ENCODE results near the gene EVC.

EVC gene

DNA sequence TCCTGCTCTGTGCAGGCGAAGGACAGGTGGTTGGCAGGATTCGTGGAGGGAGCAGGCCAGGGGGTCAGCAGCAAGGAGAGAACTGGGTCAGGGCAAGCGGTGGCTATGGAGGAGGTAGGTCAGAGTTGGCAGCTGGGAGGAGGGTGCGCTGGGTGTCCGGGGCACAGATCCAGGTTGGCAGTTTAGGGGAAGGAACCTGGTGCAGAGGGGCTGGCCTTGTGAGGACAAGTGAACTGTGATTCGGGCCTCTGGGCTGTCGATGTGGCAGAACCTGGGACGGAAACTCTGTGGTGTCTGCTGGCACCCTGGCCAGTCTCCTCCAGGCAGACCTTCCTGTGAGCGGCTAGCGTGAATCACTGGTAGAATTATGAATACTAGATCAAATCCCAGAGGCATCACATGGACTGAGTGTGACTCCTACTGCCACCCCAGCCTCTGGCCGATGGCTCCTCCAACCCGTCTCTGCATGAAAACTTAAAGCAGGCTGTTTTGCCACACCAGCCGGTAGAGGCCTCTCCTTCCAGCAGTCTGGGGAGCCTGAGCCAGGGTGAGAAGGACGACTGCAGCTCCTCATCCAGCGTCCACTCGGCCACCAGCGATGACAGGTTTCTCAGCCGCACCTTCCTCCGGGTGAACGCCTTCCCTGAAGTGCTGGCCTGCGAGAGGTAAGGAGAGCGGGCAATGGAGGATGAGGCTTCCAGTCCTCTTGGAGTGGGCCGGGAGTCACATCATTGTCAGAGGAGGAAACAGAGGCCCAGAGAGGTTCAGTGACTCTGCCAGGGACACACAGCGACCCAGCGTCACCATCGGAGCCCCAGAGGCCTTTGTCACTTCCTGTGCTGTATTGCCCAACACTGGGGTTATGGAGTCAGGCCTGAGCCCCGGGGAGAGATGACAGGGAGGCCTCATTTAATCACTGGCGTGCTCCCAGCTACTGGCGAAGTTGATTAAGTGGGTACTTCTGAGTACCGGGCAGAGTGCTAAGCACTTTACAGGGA, 20.3 kb downstream of the EVC start:
- DNase-seq (ENCODE audit: low read depth): no peak

DNA sequence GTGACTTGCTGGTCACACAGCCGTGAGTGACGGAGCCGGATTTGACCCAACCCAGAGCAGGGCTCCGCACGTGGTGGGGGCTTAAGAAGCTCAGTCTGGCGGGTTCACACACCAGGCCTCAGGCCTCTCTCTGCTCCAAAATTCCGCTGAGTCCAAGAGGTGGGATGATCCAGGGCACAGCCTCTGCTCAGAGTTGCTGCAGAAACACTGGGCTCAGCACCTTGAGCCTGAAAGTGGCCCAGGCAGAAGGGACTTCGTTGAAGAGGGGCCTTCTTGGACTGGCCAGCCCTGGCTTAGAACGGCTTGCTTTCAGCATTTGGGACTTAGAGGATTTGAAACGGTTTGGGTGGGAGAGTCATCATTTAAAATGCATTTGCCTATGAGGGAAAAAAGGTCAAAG, 21.2 kb downstream of the EVC start:
- no peak for DNase-seq (ENCODE audit: low read depth)

DNA sequence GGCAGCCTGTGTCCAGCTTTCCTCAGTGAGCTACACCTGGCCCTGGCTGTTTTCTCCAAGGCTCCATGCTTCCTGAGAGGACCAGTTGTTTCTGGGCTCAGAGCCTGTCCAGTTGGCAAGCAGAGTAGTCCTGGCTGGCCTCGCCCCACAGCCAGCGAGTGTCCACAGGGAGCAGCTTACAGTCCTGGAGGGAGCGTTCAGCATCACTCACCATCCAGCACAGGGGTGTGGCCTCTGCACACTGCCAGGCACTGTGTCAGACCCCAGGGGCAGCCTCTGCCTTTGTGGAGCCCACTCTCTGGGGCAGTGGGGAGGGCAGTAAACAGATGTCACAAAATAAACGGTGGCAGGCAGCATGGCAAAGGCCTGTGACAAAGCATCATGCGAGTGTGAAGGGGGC, 23.9 kb downstream of the EVC start:
- no peak for DNase-seq (ENCODE audit: low read depth)

DNA sequence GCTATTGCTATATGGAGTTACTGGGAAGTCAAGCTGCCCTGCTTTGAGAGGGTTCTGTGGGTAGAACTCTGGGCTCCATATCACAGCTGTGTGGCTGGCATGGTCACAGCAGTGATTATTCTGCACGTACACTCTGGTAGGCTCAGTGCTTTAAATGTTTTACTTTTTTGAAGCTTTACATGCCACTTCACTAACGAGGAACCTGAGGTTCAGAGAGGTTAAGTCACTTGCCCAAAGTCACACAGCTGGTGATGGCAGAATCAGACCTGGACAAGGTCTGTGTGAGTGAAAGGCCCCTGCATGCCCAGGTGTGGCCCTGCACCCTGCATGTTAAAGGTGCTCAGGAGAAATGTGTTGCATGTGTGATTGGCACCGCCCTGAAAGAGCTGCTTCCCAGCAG, 24.5 kb downstream of the EVC start:
- no peak for DNase-seq (ENCODE audit: low read depth)

DNA sequence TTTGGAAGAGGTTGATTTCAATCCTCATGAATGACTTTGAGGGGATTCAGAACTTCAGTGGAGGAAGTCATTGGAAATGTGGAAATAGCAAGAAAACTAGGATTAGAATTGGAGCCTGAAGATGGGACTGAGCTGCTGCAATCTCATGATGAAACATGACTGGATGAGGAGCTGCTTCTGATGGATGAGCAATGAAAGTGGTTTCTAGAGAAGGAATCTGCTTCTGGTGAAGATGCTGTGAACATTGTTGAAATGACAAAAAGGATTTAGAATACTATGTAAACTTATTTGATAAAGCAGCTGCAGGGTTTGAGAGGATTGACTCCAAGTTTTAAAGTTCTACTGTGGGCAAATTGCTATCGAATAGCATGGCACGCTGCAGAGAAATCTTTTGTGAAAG, 27.1 kb downstream of the EVC start:
- no peak for DNase-seq (ENCODE audit: low read depth)

DNA sequence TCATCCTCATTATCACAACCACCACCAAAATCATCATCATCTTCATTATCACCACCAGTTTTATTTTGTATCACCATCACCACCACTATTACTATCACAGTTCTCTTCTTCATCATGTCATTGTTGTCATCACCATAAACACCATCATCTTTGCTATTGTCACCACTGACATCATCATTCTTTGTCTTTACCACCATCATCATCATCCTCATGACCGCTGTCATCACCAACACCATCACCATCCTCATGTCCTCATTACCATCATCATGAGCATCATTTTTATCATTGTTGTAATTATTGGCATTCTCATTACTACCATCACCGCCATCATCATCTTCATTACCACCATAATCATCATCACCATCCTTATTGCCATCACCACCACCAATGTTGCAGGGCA, 31.4 kb downstream of the EVC start:
- no peak for DNase-seq (ENCODE audit: low read depth)

DNA sequence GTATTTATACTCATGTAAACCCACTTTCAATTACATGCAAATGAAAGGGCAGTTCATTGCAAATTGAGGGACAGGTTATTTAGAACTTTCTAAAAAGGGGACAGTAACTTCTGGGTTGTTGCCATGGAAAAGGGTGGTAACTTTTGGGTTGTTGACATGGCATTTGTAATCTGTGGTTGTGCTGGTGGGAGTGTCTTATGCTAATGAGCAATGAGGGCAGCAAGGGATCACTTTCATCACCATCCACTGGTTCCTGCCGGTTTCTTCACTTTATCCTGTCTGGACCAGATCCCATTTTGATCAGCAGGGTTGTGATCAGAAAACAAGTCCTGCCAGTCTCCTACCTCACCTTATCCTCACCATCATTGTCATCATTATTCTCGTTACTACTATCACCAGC, 32.0 kb downstream of the EVC start:
- DNase-seq (ENCODE audit: low read depth): no peak

GRCh38 chr4:5746250-5746649, 35.2 kb downstream of the EVC start:
- no peak for DNase-seq (ENCODE audit: low read depth)

- DNase-seq (ENCODE audit: low read depth): no peak
Observed at GRCh38 chr4:5746829-5747737, 36.1 kb downstream of the EVC start.

DNA sequence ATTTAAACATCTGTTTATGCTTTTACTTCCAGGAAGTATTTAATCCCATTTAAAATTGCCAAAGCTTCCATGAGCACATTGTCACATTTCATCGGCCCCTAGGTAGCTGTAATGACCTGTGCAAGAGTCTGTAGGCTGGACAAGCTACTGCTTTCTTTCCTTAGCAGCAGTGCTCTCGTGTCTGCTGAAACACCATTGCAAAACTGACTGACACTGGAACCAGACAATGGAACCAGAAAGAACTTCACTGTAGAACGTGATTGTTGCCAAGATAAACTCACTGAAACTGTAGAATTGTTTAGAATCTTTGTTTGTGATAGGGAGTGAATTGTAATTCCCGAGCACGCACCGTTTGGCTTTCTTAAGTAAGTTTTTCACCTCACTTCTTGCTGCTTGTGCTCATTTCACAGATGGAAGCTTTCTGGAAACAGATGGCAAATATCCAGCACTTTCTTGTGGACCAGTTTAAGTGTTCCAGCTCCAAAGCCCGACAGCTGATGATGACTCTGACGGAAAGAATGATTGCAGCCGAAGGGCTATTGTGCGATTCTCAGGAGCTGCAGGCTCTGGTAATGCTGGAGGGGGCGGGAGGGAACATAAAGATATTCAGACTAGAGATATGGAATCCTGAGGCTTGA, 36.9 kb downstream of the EVC start:
- no peak for DNase-seq (ENCODE audit: low read depth)

DNA sequence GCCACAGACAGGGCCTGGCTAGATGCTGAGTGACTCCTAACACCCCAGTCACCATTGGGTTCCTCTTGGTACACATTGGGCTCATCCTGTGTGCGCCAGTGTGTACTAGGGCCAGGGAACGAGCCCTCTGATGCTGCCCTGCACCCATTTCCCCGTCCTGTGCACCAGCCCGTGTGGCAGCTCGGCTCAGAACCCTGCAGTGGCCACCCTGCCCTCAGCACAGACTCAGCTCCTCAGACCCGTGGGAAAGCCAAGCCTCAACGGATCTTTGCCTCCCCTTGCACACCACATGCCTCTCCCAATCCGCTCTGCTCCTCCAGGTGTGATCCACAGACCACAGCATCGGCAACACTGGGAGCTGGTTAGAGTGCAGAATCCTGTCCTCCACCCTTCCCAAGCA, 38.6 kb downstream of the EVC start:
- DNase-seq (ENCODE audit: low read depth): no peak

GRCh38 chr4:5750052-5750945, 39.3 kb downstream of the EVC start:
- DNase-seq (ENCODE audit: low read depth): no peak

DNA sequence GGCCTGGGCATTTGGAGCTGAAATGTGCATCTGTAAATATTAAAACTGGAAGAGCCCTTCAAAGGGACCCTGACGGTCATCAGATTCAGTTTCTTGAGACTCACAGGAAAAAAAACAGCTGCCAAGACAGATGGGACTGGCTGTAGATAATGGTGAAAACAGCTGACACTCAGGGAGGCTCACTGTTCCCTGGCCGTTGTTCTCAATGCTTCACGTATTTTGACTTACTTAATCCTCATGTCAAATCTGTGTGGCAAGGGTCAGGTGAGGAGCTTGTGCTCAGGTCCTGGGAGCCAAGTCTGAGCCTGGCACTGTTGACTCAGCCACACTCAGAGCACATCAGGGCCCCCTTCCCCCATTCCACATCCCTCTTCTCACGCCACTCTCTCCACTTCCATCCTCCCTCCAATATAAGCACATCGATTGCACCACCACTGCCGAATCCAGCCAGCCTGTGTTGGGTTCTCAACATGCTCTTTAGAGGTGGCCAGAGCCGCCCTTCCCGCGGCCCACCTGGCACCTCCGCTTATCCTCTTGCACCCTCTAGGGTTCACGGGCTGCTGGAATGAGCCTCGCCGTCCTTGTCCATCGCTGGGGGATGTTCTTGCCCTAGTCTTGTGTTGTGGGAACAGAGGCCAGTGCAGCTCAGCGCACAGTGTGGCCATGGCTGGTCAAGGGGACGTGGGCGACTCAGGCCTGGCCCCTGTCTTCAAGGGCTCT, 40.1 kb downstream of the EVC start:
- DNase-seq (ENCODE audit: low read depth): no peak

DNA sequence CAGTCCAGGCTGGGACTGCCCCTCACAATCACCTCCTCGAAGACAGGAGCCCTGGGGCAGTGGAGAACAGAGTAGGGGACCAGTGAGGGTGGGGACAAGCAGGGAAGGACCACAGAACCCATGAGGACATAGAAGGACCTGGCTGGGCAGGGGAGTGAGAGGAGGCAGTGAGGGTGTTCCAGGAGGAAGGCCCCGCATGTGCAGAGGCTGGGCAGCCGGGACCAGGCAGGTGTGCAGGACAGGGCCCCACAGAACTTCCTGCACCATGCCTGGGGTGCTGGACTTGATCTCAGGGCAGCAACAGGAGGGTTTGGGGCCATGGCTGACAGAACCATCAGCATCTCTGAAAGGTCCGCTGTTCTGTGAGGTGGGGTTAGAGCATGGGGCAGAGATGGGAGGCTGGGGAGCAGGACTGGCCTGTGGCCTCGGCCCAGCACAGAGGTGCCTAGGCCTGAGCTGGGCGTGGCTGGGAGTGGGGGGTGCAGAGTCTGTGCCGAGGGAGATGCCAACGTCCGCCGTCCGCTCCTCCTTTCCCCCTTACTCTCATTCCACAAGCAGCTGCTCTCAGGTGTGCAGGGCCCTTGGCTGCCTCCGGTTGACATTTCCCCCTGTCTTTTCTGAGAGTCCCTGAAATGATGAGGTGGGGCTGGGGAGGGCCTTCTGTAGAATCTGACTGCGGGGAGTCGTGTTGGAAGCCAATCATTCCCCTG, 40.8 kb downstream of the EVC start:
- no peak for DNase-seq (ENCODE audit: low read depth)

GRCh38 chr4:5752376-5753184, 41.6 kb downstream of the EVC start:
- DNase-seq (ENCODE audit: low read depth): no peak

- no peak for DNase-seq (ENCODE audit: low read depth)
Observed at GRCh38 chr4:5753366-5753765, 42.4 kb downstream of the EVC start.

- DNase-seq (ENCODE audit: low read depth): no peak
Observed at GRCh38 chr4:5753766-5754528, 42.9 kb downstream of the EVC start.

- DNase-seq (ENCODE audit: low read depth): no peak
Observed at GRCh38 chr4:5754529-5754881, 43.5 kb downstream of the EVC start.

GRCh38 chr4:5755161-5755560, 44.2 kb downstream of the EVC start:
- DNase-seq (ENCODE audit: low read depth): no peak
